ENCODE data around the gene AK8. TPM values are rescaled to one million over a fixed set of nuclear protein-coding genes. Genes with fewer than 3 reads are reported as not detected.

The AK8 gene
- total and polyA plus RNA-seq, 9 of the 15 experiments (the other 6 are each of a cell fraction or from before 2014, with no cell fraction given), result 0.06 to 0.37 TPM; not detected in 7

- H4K20me1 ChIP-seq (replicated peaks; ENCODE audit: control insufficient read depth, insufficient read depth, low read length), result peaks cover 4% of the 10 kb centered on the region; the same call in 1 of the 2 replicates
- FAIRE-seq (no peak), DNase-seq (ENCODE audit: extremely low read depth in 1 of 4, low spot score in 3 of 4) (no peak), ATAC-seq (no peak)
- H3K79me2 ChIP-seq (ENCODE audit: control insufficient read depth, insufficient read depth, low read length), result no peaks in the 10 kb centered on the region
- H3K27me3 ChIP-seq (ENCODE audit: control insufficient read depth in 2 of 2, insufficient read depth in 2 of 2, low read length in 2 of 2), result peaks cover 61 to 78% of the 10 kb centered on the region in 2 experiments
- ChIA-PET POLR2A (interaction anchor here (0.8 to 1.5 kb wide), 2 partner anchors 10 to 13 kb away, joined by 3 to 4 read pairs; no protein-coding TSS in a partner anchor), CTCF (ENCODE audit: low intra/inter-chr PET ratio) (no interaction called here)
- no peaks in the 10 kb centered on the region for H3K9me1 ChIP-seq (ENCODE audit: control insufficient read depth, insufficient read depth, low read length)
- H3K9me3 ChIP-seq (replicated peaks; ENCODE audit: control insufficient read depth, insufficient read depth, low read depth, low read length), result no peaks in the 10 kb centered on the region
- intact Hi-C loops (cut with micrococcal nuclease), result no loop called here
- no peak overlapping the region for H2AFZ ChIP-seq (ENCODE audit: low read depth, low read length)
- no peak overlapping the region for H3K9ac ChIP-seq (ENCODE audit: insufficient read depth in 1 of 2, low read depth in 2 of 2, low read length in 2 of 2)
- H3K27ac ChIP-seq (ENCODE audit: extremely low read depth, low read depth, low read length), result no peak overlapping the region
- no peaks in the 10 kb centered on the region for H3K36me3 ChIP-seq (ENCODE audit: control insufficient read depth, insufficient read depth, low read length)
- in situ Hi-C loops (cut with MboI), result no loop called here
- no peak overlapping the region for H3K4me3 ChIP-seq
- H3K4me2 ChIP-seq (ENCODE audit: insufficient read depth, low read length), result no peak overlapping the region
- 2% methylated on average over 12 of the region's 12 CpGs for WGBS (ENCODE audit: insufficient coverage, low coverage, missing lambda C conversion rate)
- BruUV-seq (replicated peaks), result no TSS peak
- H3K4me1 ChIP-seq (replicated peaks in 1 of 2; ENCODE audit: control insufficient read depth in 2 of 2, insufficient read depth in 2 of 2, low read length in 2 of 2), result peaks cover 0 to 5% of the 10 kb centered on the region in 2 experiments; a peak in 3 of 5 replicates
- TF ChIP-seq TSC22D4 (tag; IDR thresholded peaks at IDR 0.05) (no peak), CCAR2 (IDR thresholded peaks at IDR 0.05; ENCODE audit: low read depth, low read length) (no peak), E2F8 (IDR thresholded peaks at IDR 0.05; ENCODE audit: low read depth, partially characterized antibody) (no peak), ZNF778 (CRISPR knock-in tag; IDR thresholded peaks at IDR 0.05) (no peak), FOS (IDR thresholded peaks at IDR 0.05; ENCODE audit: extremely low read depth, insufficient read length) (no peak), NFIC (IDR thresholded peaks at IDR 0.05) (no peak), ZNF277 (CRISPR knock-in tag; IDR thresholded peaks at IDR 0.05; ENCODE audit: borderline replicate concordance) (no peak), TAL1 (IDR thresholded peaks at IDR 0.05) (no peak), ZSCAN32 (CRISPR knock-in tag; IDR thresholded peaks at IDR 0.05) (no peak), ZEB2 (IDR thresholded peaks at IDR 0.05) (no peak), SIN3A (IDR thresholded peaks at IDR 0.05; ENCODE audit: borderline replicate concordance in 2 of 2, control insufficient read depth in 1 of 2, low read depth in 2 of 2, low read length in 2 of 2) (no peak), HDAC2 (IDR thresholded peaks at IDR 0.05) (no peak), RB1 (IDR thresholded peaks at IDR 0.05; ENCODE audit: low read depth) (no peak), ZBTB17 (CRISPR knock-in tag; IDR thresholded peaks at IDR 0.05) (no peak)
- TF ChIP-seq, protein P1, sequence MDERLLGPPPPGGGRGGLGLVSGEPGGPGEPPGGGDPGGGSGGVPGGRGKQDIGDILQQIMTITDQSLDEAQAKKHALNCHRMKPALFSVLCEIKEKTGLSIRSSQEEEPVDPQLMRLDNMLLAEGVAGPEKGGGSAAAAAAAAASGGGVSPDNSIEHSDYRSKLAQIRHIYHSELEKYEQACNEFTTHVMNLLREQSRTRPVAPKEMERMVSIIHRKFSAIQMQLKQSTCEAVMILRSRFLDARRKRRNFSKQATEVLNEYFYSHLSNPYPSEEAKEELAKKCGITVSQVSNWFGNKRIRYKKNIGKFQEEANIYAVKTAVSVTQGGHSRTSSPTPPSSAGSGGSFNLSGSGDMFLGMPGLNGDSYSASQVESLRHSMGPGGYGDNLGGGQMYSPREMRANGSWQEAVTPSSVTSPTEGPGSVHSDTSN (CRISPR knock-in tag; IDR thresholded peaks at IDR 0.05; ENCODE audit: low read depth), result no peak
- TF ChIP-seq, protein P1 (tag; conservative IDR thresholded peaks at IDR 0.05; ENCODE audit: low read depth), result no peak
These were observed 156.4 kb downstream of the AK8 start for GRCh38 chr9:132721661-132722060.

Data from K562 (cell line).